ENCODE data around the gene EFCAB8.
"Not testable (repeated sequence)": the region's sequence is repeated elsewhere in the genome, so short reads cannot be mapped to it uniquely, and the experiment has no call there.

EFCAB8 gene

DNA sequence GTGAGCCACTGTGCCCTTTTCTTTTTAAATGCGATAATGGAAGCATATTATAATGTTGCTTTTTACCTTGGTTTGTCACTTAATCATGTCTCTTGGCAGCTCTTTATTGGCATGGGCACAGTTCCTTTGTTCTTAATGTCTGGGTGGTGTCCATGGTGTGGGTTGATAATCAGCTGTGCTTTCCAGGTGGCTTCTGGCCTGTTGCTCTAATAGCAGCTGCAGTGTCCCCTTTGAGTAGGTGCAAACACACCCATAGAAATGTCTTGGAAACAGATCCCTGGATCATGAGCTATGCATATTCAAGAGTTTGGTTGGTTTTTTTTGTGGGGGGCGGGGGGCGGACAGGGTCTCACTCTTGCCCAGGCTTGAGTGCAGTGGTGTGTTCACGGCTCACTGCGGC lies 29.9 kb downstream of the EFCAB8 start:
- peak; percentile 11 for DNase-seq

DNA sequence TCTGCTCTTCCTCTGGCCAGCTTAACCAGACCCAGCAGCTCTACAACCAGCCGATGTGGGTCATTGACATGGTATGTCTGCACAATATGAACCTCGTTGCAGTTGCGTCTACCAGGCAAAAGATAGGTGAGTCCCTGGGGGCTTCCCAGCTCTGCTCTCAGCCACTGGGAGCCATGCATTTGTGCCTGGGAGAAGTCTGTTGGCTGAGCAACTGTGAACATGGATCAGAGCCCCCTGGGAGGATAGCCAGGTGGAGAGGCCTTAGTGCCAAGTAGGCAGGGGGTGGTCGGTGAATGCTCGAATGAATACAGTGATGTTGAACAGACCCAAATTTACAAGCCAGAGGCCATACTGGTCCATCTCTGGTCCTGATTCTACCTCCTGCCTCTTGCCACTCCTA lies 30.6 kb downstream of the EFCAB8 start:
- no peak for DNase-seq

GRCh38 chr20:32891491-32891890 lies 32.8 kb downstream of the EFCAB8 start:
- no peak for DNase-seq

GRCh38 chr20:32891926-32892660 lies 33.4 kb downstream of the EFCAB8 start:
- DNase-seq: no peak

GRCh38 chr20:32893263-32894025 lies 34.7 kb downstream of the EFCAB8 start:
- DNase-seq: no peak

DNA sequence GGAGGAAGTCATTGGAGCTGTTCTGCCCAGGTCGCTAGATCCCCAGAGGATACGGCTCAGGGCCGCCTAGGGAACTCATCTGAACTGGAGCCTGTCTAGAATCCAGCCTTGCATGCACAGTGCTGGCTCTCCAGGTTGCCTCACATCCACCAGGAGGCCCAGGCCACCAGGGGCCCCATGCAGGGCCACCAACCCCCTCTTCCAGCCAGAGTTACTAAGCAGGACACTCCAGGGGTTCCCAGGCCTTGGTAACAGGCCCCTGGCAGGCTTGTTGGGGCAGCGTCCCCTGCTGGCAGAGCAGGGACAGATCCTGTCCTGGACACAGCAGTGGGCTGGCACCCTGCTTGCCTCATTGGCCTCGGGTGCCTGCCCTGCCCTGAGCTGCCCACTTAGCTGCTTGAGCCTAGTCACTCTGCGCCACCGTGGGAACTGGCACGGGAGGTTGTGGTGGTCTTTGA lies 35.3 kb downstream of the EFCAB8 start:
- DNase-seq: no peak

DNA sequence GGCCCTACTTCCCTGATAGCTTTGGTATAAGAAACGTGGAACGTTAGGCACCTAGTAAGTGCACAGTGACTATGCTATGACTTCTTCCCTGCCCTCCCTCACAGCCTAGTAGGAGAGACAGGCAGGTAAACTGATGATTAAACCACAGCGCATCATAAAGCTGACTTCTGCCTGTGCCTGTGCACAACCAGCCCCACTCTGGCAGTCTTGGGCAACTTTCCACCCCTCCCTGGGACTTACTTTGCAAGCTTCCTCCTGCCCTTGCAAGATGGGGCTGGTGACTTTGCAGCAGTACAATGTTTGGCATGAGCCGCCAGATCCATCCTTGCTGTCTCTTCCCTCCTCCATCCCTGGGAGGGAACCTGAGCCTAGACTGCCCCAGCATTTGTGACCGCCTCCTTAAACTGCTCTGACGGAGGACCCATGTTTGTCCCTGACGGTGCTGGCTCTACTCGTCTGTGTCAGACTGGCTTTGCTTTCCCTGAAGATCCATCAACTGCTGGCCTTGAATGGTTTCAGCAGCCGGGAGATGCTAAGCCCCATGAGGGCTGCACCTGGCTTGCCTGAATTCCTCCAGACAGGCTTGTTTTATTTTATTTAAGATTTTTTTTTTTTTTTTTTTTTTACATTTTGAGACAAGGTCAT lies 36.1 kb downstream of the EFCAB8 start:
- no peak for DNase-seq

GRCh38 chr20:32896521-32897280 lies 38.0 kb downstream of the EFCAB8 start:
- no peak for DNase-seq

- DNase-seq: no peak
Measured at GRCh38 chr20:32898729-32899128, 40.0 kb downstream of the EFCAB8 start.

DNA sequence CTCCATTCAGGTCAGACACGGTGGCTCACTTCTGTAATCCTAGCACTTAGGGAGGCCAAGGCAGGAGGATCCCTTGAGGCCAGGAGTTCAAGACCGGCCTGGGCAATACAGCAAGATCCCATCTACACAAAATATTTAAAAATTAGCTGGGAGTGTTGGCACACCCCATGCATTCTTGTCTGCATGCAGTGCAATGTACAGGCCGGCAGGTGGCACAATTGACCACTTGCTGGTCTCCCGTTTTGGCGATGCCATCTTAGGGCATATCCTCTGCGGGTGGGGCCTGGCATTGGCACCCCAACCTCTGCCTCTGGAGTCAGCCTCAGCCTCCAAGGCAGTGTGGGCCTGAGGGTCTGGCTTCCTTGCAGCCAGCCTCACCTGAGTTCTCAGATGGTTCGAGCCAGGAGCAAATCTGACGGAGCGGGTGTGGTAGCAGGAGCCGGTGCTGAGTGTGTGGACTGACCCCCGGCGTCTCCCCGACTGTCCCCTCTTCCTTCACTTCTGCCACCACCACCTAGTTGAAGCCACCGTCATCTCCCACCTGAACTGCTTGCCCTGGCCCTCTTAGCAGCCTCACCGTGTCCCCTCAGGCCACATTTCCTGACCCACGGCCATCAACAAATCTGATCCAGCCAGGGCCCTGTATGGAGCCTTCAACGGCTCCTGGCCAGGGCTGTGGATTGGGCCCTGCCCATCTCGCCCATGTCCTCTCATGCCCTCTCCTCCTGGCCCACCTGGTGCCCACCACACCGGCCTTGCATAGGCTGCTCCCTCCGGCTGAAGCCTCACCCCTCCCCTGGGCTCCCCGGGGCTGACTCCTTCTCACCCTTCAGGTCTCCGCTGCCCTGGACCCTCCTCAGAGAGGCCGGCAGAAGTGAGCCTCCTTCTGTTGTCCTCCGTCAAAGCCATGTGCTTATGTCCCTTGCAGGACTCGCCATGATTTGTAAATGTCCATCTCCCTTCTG lies 44.0 kb downstream of the EFCAB8 start:
- no peak for DNase-seq

DNA sequence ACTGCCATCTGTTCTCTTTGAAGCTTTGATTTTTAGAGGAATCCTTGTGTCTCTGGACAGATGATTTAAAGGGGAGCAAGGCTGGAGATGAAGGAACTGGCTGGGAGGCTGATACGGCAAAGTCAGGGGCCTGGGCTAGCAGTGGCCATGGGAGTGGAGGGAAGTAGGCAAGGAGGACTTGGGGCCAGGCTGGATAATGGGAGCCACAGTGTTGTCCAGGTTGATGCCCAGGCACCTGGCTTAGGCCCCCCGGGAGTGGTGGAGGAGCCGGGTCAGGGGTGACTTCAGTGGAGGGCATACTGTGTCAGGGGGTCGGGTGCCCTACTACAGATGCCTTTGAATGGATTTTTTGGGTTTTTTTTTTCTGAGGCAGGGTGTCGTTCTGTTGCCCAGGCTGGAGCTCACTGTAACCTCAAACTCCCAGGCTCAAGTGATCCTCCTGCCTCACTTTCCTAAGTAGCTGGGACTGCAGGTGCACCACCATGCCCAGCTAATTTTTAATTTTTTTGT lies 45.0 kb downstream of the EFCAB8 start:
- no peak for DNase-seq

- not testable (repeated sequence) for DNase-seq
Measured at GRCh38 chr20:32904678-32905077, 46.0 kb downstream of the EFCAB8 start.

DNA sequence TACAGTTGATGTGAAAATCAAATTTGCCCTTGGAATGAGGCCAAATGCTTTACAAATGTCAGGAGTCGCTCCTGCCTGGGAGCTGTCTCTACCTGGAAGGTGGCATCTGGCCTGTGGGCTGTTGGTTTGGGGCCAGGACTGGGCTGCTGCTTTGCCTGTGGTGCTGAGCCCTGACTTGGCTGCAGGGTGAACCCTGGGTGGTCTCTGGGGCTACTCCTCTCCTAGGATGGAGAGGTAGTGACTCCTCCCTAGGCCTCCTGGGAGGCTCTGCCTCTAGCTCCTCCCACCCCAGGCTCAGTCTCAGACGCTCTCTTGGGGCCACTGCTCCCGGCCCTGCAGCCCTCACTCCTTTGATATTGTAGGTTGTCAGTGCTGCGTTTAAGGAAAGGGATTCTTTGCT lies 47.5 kb downstream of the EFCAB8 start:
- no peak for DNase-seq

- no peak for DNase-seq
Measured at GRCh38 chr20:32906871-32907495, 48.3 kb downstream of the EFCAB8 start.

GRCh38 chr20:32907886-32908285 lies 49.2 kb downstream of the EFCAB8 start:
- no peak for DNase-seq

DNA sequence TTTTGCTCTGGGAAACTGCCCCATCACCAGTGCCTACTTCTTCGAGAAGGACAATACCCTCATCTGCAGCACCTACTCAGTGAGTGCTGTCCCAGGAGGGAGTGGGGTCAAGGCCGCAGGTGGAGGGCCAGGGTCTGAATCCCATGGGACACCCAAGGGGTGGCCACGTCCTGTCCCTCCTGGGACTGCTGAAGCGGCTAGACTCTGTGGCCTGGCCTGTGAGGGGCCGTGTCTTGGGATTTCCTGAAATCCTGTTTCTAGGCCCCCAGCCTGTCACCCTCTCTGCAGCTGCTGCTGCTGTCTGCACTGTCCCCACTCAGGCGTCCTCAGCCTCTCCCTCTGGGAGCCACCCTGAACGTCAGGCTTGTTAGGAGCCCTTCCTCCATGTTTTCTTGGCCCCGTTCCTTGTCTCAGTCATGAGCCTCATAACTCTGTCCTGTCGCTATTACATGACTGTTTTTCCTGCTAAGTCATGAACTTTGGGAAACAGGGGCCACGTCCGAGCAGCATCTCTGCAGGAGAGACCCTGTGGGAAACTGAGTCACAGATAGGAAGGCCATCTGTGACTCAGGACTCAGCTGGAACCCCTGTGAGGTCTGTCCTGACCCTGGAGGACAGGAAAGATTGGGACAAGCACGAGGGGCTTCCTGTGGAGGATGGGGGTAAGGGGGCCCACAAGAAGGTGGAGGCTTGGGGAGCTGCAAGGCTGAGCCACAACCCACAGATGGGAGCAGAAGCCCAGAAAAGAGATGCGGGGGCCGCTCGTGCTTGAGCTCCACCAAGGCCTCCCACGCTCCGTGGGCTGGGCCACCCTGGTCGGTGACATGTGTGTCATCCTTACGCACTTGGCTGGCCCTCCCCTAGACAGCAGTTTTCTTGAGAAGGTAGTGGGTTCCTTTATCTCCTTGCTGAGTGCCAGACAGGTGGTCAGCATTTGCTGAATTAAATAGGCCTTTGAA lies 49.9 kb downstream of the EFCAB8 start:
- no peak for DNase-seq

GRCh38 chr20:32909451-32909850 lies 50.7 kb downstream of the EFCAB8 start:
- no peak for DNase-seq

DNA sequence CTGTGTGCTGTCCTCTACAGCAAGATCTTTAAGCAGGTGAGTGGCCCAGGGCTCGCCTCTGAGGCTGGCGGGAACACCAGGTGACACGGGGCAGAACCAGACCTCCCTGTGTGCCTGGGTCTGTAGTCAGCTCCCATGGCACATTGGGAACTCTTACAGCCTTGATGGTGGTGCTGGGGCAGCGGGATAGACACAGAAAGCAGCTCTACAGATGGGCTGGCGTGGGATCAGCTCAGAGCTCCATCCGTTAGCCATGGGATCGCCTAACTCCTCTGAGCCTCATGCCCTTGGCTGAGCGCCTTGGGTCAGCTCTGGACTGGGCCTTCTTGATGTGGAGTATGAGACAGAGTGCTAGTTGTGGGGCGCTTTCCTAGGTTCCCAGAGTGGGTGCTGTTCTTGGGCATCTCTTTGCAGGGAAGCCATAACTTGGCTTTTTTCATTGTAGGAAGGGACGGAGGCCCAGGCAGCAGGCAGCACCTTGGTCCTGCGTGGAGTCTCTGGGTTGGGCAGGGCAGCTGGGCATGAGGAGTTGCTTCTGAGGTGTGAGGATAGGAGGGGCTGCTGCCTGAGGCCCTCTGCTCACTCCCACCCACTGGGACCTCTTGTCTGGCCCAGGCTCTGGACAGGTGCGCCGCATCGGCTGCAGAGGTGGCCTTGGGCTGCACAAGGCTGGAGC lies 51.3 kb downstream of the EFCAB8 start:
- no peak for DNase-seq

DNA sequence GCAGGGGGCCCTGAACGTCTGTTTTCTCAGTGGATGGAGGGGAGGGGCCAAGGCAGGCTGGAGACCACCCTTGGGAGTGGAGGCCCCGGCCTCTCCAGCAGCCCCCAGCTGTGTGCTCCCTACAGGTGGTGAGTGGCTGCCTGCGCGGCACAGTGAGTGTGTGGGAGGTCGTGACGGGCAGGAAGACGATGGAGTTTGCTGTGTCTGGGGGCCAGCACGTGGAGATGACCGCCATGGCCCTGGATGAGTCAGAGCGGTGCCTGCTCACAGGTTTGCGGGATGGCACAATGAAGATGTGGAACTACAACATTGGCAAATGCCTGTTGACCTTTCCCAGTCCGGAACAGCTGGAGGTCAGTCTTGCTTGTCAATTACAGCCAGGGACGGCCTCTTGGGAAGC lies 52.6 kb downstream of the EFCAB8 start:
- DNase-seq: no peak

Measured in NCI-H2081 treated with DMSO at 0.1 percent for 48 hours (cell line).